Stimulated activated naive CD8-positive, alpha-beta T cell treated with anti-CD3 and anti-CD28 coated beads, Interleukin-15, Interleukin-2, amounts not matched to agents 100 ng/mL and 50 ng/mL, for 24 hours (primary cell): ENCODE measurements around the gene MYH13.

Experiments
- H3K27ac Mint-ChIP-seq: one replicate; pipeline ENCODE4 v1.8.0; 2021; ENCODE audit warnings: mild to moderate bottlenecking, mixed read lengths
- H3K27me3 Mint-ChIP-seq: one replicate; pipeline ENCODE4 v1.8.0; 2021; ENCODE audit warnings: mixed read lengths
- H3K36me3 Mint-ChIP-seq: one replicate; pipeline ENCODE4 v1.8.0; 2021; ENCODE audit warnings: low read depth, mixed read lengths
- H3K4me1 Mint-ChIP-seq: one replicate; pipeline ENCODE4 v1.8.0; 2021; ENCODE audit warnings: low read depth, mixed read lengths
- H3K4me3 Mint-ChIP-seq: one replicate; pipeline ENCODE4 v1.8.0; 2021; ENCODE audit warnings: mild to moderate bottlenecking, mixed read lengths
- H3K9me3 Mint-ChIP-seq: one replicate; pipeline ENCODE4 v1.8.0; 2021; ENCODE audit warnings: mixed read lengths

The MYH13 gene

GRCh38 chr17:10370016-10370608, 2.7 kb downstream of the MYH13 start:
- Mint-ChIP-seq H3K36me3 (no peaks in the 10 kb centered on the region), H3K27ac (no peak overlapping the region), H3K27me3 (peaks cover 12% of the 10 kb centered on the region), H3K4me1 (no peaks in the 10 kb centered on the region), H3K4me3 (no peak overlapping the region), H3K9me3 (no peaks in the 10 kb centered on the region)

- H3K4me1 Mint-ChIP-seq: no peaks in the 10 kb centered on the region
- no peak overlapping the region for H3K27ac Mint-ChIP-seq
- H3K4me3 Mint-ChIP-seq: no peak overlapping the region
- H3K27me3 Mint-ChIP-seq: peaks cover 8% of the 10 kb centered on the region
- no peaks in the 10 kb centered on the region for H3K9me3 Mint-ChIP-seq
- no peaks in the 10 kb centered on the region for H3K36me3 Mint-ChIP-seq
These were observed 3.6 kb downstream of the MYH13 start for GRCh38 chr17:10369239-10369638.

GRCh38 chr17:10368561-10368960, 4.2 kb downstream of the MYH13 start:
- Mint-ChIP-seq H3K9me3 (no peaks in the 10 kb centered on the region), H3K4me3 (no peak overlapping the region), H3K36me3 (no peaks in the 10 kb centered on the region), H3K27ac (no peak overlapping the region), H3K27me3 (peaks cover 8% of the 10 kb centered on the region), H3K4me1 (no peaks in the 10 kb centered on the region)

- Mint-ChIP-seq H3K9me3 (no peaks in the 10 kb centered on the region), H3K27me3 (peaks cover 14% of the 10 kb centered on the region), H3K27ac (no peak overlapping the region), H3K36me3 (no peaks in the 10 kb centered on the region), H3K4me3 (no peak overlapping the region), H3K4me1 (no peaks in the 10 kb centered on the region)
These were observed 12.2 kb downstream of the MYH13 start for GRCh38 chr17:10360578-10360977.

GRCh38 chr17:10357768-10358167, 15.0 kb downstream of the MYH13 start:
- Mint-ChIP-seq H3K9me3 (no peaks in the 10 kb centered on the region), H3K4me1 (no peaks in the 10 kb centered on the region), H3K27me3 (peaks cover 14% of the 10 kb centered on the region), H3K36me3 (no peaks in the 10 kb centered on the region), H3K27ac (no peak overlapping the region), H3K4me3 (no peak overlapping the region)

GRCh38 chr17:10354651-10355050, 18.2 kb downstream of the MYH13 start:
- H3K36me3 Mint-ChIP-seq: no peaks in the 10 kb centered on the region
- no peak overlapping the region for H3K4me3 Mint-ChIP-seq
- H3K27ac Mint-ChIP-seq: no peak overlapping the region
- peaks cover 14% of the 10 kb centered on the region for H3K27me3 Mint-ChIP-seq
- no peaks in the 10 kb centered on the region for H3K9me3 Mint-ChIP-seq
- no peaks in the 10 kb centered on the region for H3K4me1 Mint-ChIP-seq

GRCh38 chr17:10352893-10353292, 19.9 kb downstream of the MYH13 start:
- Mint-ChIP-seq H3K9me3 (no peaks in the 10 kb centered on the region), H3K27ac (no peak overlapping the region)

GRCh38 chr17:10349403-10349802, 23.4 kb downstream of the MYH13 start:
- Mint-ChIP-seq H3K4me1 (no peaks in the 10 kb centered on the region), H3K4me3 (no peak overlapping the region), H3K9me3 (no peaks in the 10 kb centered on the region), H3K27me3 (peaks cover 3% of the 10 kb centered on the region), H3K27ac (no peak overlapping the region), H3K36me3 (no peaks in the 10 kb centered on the region)

More at GRCh38 chr17:10352893-10353292, 19.9 kb downstream of the MYH13 start:
- Mint-ChIP-seq H3K36me3 (no peaks in the 10 kb centered on the region), H3K4me3 (no peak overlapping the region), H3K4me1 (no peaks in the 10 kb centered on the region), H3K27me3 (peaks cover 10% of the 10 kb centered on the region)

- Mint-ChIP-seq H3K36me3 (no peaks in the 10 kb centered on the region), H3K9me3 (no peaks in the 10 kb centered on the region), H3K27me3 (peaks cover 3% of the 10 kb centered on the region), H3K27ac (no peak overlapping the region), H3K4me3 (no peak overlapping the region), H3K4me1 (no peaks in the 10 kb centered on the region)
These were observed 28.0 kb downstream of the MYH13 start for GRCh38 chr17:10344816-10345215.

- no peaks in the 10 kb centered on the region for H3K4me1 Mint-ChIP-seq
- no peaks in the 10 kb centered on the region for H3K36me3 Mint-ChIP-seq
- H3K9me3 Mint-ChIP-seq: no peaks in the 10 kb centered on the region
- peaks cover 3% of the 10 kb centered on the region for H3K27me3 Mint-ChIP-seq
- H3K27ac Mint-ChIP-seq: no peak overlapping the region
- H3K4me3 Mint-ChIP-seq: no peak overlapping the region
These were observed 33.8 kb downstream of the MYH13 start for GRCh38 chr17:10339051-10339450.

- H3K27ac Mint-ChIP-seq: no peak overlapping the region
These were observed 34.8 kb downstream of the MYH13 start for GRCh38 chr17:10337976-10338375.

GRCh38 chr17:10337136-10337535, 35.7 kb downstream of the MYH13 start:
- Mint-ChIP-seq H3K4me1 (no peaks in the 10 kb centered on the region), H3K27me3 (peaks cover 3% of the 10 kb centered on the region), H3K27ac (no peak overlapping the region), H3K36me3 (no peaks in the 10 kb centered on the region), H3K9me3 (no peaks in the 10 kb centered on the region), H3K4me3 (no peak overlapping the region)

More at GRCh38 chr17:10337976-10338375, 34.8 kb downstream of the MYH13 start:
- Mint-ChIP-seq H3K9me3 (no peaks in the 10 kb centered on the region), H3K36me3 (no peaks in the 10 kb centered on the region), H3K4me3 (no peak overlapping the region), H3K27me3 (peaks cover 3% of the 10 kb centered on the region), H3K4me1 (no peaks in the 10 kb centered on the region)

- Mint-ChIP-seq H3K27me3 (peaks cover under 1% of the 10 kb centered on the region), H3K27ac (no peak overlapping the region), H3K36me3 (no peaks in the 10 kb centered on the region), H3K4me3 (no peak overlapping the region), H3K4me1 (no peaks in the 10 kb centered on the region), H3K9me3 (no peaks in the 10 kb centered on the region)
These were observed 36.4 kb downstream of the MYH13 start for GRCh38 chr17:10336393-10336792.

GRCh38 chr17:10332515-10332914, 40.3 kb downstream of the MYH13 start:
- Mint-ChIP-seq H3K27me3 (peaks cover 9% of the 10 kb centered on the region), H3K9me3 (no peaks in the 10 kb centered on the region)

GRCh38 chr17:10328971-10329923, 43.6 kb downstream of the MYH13 start:
- Mint-ChIP-seq H3K4me3 (no peak overlapping the region), H3K9me3 (no peaks in the 10 kb centered on the region), H3K27me3 (peaks cover 9% of the 10 kb centered on the region), H3K4me1 (no peaks in the 10 kb centered on the region), H3K36me3 (no peaks in the 10 kb centered on the region), H3K27ac (no peak overlapping the region)

More at GRCh38 chr17:10332515-10332914, 40.3 kb downstream of the MYH13 start:
- Mint-ChIP-seq H3K4me1 (no peaks in the 10 kb centered on the region), H3K36me3 (no peaks in the 10 kb centered on the region), H3K27ac (no peak overlapping the region), H3K4me3 (no peak overlapping the region)
